Left cardiac atrium (tissue), 4 donors: ENCODE data around the gene ATF6B. TPM values are rescaled to one million over a fixed set of nuclear protein-coding genes. Genes with fewer than 3 reads are reported as not detected.

Experiments
- ATAC-seq, 2 donors: fragments of 200-7000 bp; cut with Tn5 transposase; one replicate each; pipeline ENCODE4 v1.9.1; 2020; ENCODE audit warnings: mild to moderate bottlenecking in 2 of 2, moderate library complexity in 2 of 2
- DNase-seq: peaks from one replicate; pipeline ENCODE4 v3.0.0-alpha.2; 2020
- intact Hi-C, 2 donors: fragments of 100-400 bp; cut with DNase I; formaldehyde crosslinking; loops; one replicate each; pipeline versions ENCODE4 v1.14.1 to v1.15.1; 2022 to 2023
- total RNA-seq, 2 donors: library from RNA; stranded (reverse); fragmentation: NEBNext Ultra II Directional; extraction: Animal tissue kit (Norgen Biotek cat#: 25700); gene quantifications; one replicate each; pipeline ENCODE4 v1.2.1, GENCODE V29; 2021
- donor health status: DM: no; HTN: yes; CAD: no.
- donor health status: DM: no; HTN: yes; CAD: no; lungs with severe emphysema.
- donor health status: DM: yes; HTN: yes; CAD: no.
- donor health status: Dilated cardiomyopathy.

Gene ATF6B
- total RNA-seq, 2 donors from 2014 or later: 35.4 to 36.2 TPM

- no peak for DNase-seq
- ATAC-seq: peak in 1 of 2 donors; percentile 44
- intact Hi-C loops: no loop called here
Observed at GRCh38 chr6:32140420-32141046, 12.5 kb upstream of the ATF6B start.

DNA sequence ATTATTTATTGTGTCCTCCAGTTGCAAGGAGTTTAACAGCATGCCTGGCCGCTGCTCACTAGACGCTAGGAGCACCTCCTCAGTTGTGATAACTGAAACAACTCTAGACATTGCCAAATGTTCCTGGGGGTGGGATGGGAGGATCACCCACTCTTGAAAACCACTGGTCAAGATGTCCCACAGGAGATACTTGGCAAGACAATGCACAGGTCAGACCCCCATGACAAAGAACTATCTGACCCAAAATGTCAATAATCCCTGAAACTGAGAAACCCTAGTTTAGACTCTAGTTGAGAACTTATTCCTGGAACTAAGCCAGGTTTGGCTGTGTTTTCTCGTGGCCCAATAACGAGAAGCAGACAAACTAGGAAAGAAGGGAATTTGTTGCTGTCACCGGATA lies 11.5 kb upstream of the ATF6B start:
- no peak for ATAC-seq
- intact Hi-C loops: no loop called here
- DNase-seq: no peak

GRCh38 chr6:32137454-32137853 lies 9.4 kb upstream of the ATF6B start:
- DNase-seq: no peak
- ATAC-seq: no peak
- intact Hi-C loops: no loop called here

DNA sequence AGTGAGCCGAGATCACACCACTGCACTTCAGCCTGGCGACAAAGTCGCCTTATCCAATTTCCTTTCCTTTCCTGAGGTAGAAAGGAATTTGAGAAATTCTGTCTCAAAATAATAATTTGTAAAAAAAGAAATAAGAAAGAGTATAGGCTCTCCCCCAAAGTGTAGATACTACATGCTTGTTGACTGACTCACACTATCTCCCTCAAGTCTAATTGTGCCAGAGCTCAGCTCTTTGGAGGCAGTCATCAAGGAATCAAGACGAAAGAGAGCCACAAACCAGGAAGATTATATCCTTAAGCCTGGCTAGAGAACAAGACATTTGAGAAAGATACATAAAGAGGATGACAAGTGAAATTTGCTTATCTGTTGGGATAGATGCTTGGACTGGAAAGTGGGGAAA lies 5.7 kb upstream of the ATF6B start:
- no peak for DNase-seq
- no peak for ATAC-seq
- intact Hi-C loops: no loop called here

GRCh38 chr6:32132110-32132509 lies 4.1 kb upstream of the ATF6B start:
- intact Hi-C loops: no loop called here
- ATAC-seq: no peak
- DNase-seq: no peak

GRCh38 chr6:32131439-32131948 lies 3.4 kb upstream of the ATF6B start:
- intact Hi-C loops: no loop called here

GRCh38 chr6:32129297-32130088 lies 1.4 kb upstream of the ATF6B start:
- DNase-seq (no peak), ATAC-seq (peak; percentile 36 to 51)
- intact Hi-C loops: loop anchor here in 1 of 2 donors (5.0 kb wide), 1 partner anchor 1068 kb away; no protein-coding TSS in a partner anchor

More at GRCh38 chr6:32131439-32131948, 3.4 kb upstream of the ATF6B start:
- DNase-seq (no peak), ATAC-seq (no peak)

DNA sequence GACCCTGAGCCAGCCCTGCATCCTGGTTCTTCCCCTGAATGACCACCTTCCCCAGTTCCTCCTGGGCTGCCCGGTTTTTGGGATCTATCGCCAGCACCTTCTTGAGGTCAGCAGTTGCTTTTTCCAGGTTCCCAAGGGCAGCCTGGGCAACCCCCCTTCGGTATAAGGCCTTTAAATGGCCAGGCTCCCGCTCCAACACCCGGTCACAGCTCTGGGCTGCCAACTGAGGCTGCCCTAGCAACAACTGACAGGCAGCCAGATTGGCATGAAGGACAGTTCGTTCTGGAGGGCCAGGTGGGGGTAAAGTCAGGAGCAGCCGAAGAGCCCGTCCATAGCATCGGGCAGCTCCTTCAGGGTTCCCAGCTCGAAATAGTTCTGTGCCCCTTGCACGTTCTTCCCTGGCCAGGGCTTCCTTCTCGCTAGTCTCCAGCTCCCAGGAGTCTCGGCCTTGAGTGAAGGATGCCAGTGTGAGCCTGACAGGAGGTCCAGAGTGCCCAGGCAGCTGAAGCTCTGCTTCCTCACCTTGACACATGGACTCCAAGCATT lies 778 bp upstream of the ATF6B start:
- DNase-seq (no peak), ATAC-seq (no peak)
- intact Hi-C loops: loop anchor here in 1 of 2 donors (5.0 kb wide), 1 partner anchor 1068 kb away; no protein-coding TSS in a partner anchor

DNA sequence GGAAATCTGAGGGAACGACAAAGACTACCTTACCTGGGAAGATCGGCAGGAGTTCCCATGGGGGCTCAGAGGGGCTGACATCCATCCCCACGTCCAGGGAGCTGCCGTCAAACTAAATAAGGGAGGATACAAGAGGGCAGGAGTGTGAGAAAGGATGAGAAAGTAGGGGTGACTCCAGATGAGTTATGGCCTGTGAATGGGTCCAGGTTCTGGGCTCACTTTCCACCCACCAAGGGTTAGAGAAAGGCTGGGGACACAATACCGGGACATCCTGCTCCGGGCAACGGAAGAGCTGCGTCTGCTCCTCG lies 683 bp downstream of the ATF6B start:
- intact Hi-C loops: loop anchor here in 1 of 2 donors (5.0 kb wide), 1 partner anchor 1070 kb away; no protein-coding TSS in a partner anchor
- no peak for ATAC-seq
- DNase-seq: no peak

GRCh38 chr6:32126880-32127279 lies 1.2 kb downstream of the ATF6B start:
- intact Hi-C loops: loop anchor here in 1 of 2 donors (5.0 kb wide), 1 partner anchor 1070 kb away; no protein-coding TSS in a partner anchor
- ATAC-seq: no peak

DNA sequence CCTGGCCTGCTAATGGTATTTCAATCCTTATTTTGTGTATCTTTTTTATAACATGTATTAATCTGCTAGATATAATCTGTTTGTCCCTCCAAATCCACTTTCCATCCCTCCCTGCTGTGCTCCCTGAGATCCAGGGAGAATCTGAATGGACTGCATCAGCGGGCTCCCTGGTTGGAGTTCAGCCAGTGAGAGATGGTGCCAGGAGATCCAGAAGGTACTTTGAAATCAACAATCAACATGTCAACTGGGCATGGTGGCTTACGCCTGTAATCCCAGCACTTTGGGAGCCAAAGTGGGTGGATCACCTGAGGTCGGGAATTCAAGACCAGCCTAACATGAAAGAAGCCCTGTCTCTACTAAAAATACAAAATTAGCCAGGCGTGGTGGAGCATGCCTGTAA lies 4.4 kb downstream of the ATF6B start:
- ATAC-seq (no peak), DNase-seq (no peak)
- intact Hi-C loops: no loop called here

More at GRCh38 chr6:32126880-32127279, 1.2 kb downstream of the ATF6B start:
- DNase-seq: no peak

DNA sequence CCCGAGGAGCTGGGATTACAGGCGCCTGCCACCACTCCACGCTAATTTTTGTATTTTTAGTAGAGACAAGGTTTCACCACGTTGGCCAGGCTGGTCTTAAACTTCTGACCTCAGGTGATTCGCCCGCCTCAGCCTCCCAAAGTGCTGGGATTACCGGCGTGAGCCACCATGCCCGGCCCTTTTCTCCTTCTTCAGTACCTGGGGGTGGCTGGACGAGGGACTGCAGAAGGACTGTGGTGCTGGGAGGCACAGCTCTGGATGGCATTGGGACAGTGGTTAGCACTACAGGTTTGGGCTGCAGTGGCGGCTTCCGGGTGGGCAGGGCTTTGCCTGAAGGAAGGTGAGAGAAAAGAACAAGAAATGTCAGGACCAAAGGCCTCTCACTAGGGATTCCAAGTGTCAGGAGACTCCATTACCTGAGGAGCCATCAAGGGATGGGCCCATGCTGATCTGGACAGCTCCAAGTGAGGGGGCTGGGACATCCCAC lies 7.4 kb downstream of the ATF6B start:
- intact Hi-C loops: no loop called here
- DNase-seq: no peak
- no peak for ATAC-seq

GRCh38 chr6:32118782-32119628 lies 9.0 kb downstream of the ATF6B start:
- ATAC-seq: peak; percentile 66 to 83
- intact Hi-C loops: loop anchor here in 1 of 2 donors (2.0 kb wide), 1 partner anchor 36 kb away; the partner anchor contains the start of gene PPT2
- peak; percentile 87 for DNase-seq

- ATAC-seq (no peak), DNase-seq (no peak)
- intact Hi-C loops: no loop called here
Observed at GRCh38 chr6:32117461-32117860, 10.6 kb downstream of the ATF6B start.

- intact Hi-C loops: no loop called here
Observed at GRCh38 chr6:32116674-32117073, 11.4 kb downstream of the ATF6B start.

GRCh38 chr6:32115623-32116022 lies 12.4 kb downstream of the ATF6B start:
- intact Hi-C loops: no loop called here
- ATAC-seq: no peak
- DNase-seq: no peak

More at GRCh38 chr6:32116674-32117073, 11.4 kb downstream of the ATF6B start:
- no peak for DNase-seq
- ATAC-seq: no peak

- ATAC-seq (no peak), DNase-seq (no peak)
- intact Hi-C loops: no loop called here
Observed at GRCh38 chr6:32114796-32115195, 13.2 kb downstream of the ATF6B start.

DNA sequence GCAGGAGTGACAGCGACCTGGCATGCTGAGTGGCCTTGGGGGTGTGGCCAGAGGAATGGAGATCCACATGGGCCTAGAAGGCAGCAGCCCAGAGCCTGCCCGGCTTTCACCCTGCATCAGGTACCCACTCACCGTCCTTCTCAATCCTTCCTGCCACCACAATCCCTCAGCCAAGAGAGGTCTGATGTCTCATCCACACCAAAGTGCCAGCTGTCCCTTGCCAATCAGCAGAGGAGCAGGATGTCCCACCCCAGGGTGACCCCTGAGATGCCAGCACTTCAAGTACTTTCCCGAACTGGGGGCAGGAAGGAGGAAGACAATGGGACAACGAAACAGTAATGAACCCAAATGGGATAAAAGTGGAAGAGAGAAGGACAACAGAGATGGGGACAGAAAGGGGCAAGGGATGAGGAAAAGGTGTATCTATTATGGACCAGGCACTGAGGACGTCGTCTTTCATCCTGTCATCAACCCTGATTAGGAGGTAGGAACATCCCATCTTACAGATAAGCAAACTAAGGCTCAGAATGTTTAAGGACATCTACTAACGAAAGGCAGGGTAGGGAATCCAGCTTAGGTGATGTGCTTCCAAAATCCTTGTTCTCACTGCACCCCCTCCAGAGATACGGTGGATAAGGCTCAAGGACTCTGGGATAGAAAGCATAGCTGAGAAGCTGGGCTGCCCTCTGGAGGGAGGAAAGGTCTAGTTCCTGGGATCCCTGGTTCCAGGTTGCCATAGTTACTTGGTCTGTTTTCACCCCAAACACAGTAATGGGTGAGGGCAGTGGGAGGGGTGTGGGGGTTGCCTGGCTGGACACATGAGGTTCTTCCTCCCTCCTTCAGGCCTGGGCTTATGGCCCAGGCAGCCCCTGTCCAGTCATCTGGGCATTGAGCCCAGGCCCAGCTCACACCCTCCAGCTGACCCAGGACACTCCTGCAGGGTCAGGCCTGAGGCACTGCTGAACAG lies 14.4 kb downstream of the ATF6B start:
- intact Hi-C loops: no loop called here

More for the DNA sequence above, 14.4 kb downstream of the ATF6B start:
- peak; percentile 86 for ATAC-seq
- DNase-seq: peak; percentile 92
